SJSA1 (cell line): Measurements from ENCODE around the gene FSTL4. TPM values are rescaled to one million over a fixed set of nuclear protein-coding genes. Genes with fewer than 3 reads are reported as not detected.

Experiments used
- DNase-seq, 2 experiments: peaks; one replicate each; pipeline ENCODE4 v3.0.0-alpha.2; 2015 to 2020; ENCODE audit warnings: low spot score in 2 of 2, low read depth in 1 of 2
- H3K27ac ChIP-seq: fragments of 250-450 bp; sonication (Bioruptor Pico); 2 replicates; pipeline ENCODE4 v1.5.1; 2020; ENCODE audit warnings: mild to moderate bottlenecking, moderate library complexity
- H3K27me3 ChIP-seq: fragments of 250-450 bp; sonication (Bioruptor Pico); replicated peaks from 2 replicates; pipeline ENCODE4 v1.5.1; 2020; ENCODE audit warnings: mild to moderate bottlenecking, moderate library complexity
- H3K36me3 ChIP-seq: fragments of 250-450 bp; sonication (Bioruptor Pico); 2 replicates; pipeline ENCODE4 v1.5.1; 2020; ENCODE audit warnings: mild to moderate bottlenecking
- H3K4me1 ChIP-seq: fragments of 250-450 bp; sonication (Bioruptor Pico); replicated peaks from 2 replicates; pipeline ENCODE4 v1.6.1; 2021; ENCODE audit warnings: mild to moderate bottlenecking
- H3K4me3 ChIP-seq: fragments of 250-450 bp; sonication (Bioruptor Pico); 2 replicates; pipeline ENCODE4 v1.5.1; 2020; ENCODE audit warnings: mild to moderate bottlenecking
- H3K9me3 ChIP-seq: fragments of 250-450 bp; sonication (Bioruptor Pico); replicated peaks from 2 replicates; pipeline ENCODE4 v1.5.1; 2020; ENCODE audit warnings: mild to moderate bottlenecking
- total RNA-seq: library from RNA; depleted of rRNA; stranded (reverse); fragments of >200 nt; shearing (Covaris generic); gene quantifications from 2 replicates; pipeline ENCODE4 v1.2.3, GENCODE V29; 2014

FSTL4 gene
- total RNA-seq, 1 experiment from 2014 or later, result 2.1 TPM

DNA sequence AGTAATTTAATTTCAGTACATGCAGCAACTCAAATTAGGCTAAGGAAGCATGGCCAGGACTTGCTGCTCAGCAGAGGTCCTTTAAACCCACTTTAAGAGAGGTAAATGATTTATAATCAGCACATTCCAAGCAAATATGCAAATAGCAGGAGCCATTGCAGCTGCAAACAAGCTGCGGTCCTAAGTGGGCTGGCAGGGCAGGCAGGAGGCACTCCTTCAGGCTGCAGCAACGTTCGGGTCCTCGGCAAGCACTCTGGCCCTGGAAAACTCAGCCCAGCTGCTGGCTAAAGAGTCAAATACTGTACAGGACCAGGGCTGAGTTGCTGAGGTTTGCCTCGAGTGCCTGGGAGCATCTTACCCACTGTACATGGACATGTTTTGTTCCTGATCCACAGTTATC lies 126.9 kb downstream of the FSTL4 start:
- H3K27ac ChIP-seq, result no peak overlapping the region
- H3K4me3 ChIP-seq, result no peak overlapping the region
- H3K27me3 ChIP-seq, result peaks cover 20% of the 10 kb centered on the region
- no peaks in the 10 kb centered on the region for H3K36me3 ChIP-seq
- no peaks in the 10 kb centered on the region for H3K4me1 ChIP-seq
- H3K9me3 ChIP-seq, result no peaks in the 10 kb centered on the region
- DNase-seq, result no peak

DNA sequence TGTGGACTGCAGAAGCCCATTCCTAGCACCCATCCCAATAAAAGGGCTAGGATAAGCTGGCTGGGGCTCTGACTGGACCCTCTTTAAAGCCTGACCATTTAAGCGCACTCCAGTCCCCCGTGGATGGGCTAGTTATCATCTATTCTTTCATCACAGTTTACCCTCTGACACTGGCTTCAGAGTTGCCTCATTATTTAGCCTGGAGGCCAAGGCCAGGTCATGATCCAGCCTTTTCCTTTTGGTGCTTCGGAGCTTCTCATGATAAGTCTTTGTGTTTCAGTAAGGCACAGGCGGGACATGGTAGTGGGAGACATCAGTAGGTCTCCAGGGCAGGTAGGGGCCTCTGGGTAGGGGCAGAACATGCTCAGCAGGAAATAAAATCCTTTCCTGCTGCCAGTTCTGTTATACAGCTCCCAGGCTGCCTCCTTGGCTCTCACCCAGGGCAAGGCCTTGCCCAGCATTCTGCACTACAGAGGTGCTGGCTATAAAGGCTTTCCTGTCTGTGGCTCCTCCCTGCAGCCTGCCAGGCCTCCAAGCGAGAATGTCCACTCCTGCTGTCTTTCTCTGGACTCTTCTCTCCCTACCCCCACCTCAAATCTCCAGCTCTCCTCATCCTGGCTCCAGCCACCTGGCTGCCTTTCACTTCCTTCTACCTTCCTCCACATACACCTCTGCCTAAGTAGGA lies 128.8 kb downstream of the FSTL4 start:
- Histone ChIP-seq H3K27me3 (peaks cover 22% of the 10 kb centered on the region), H3K36me3 (no peaks in the 10 kb centered on the region), H3K4me1 (no peaks in the 10 kb centered on the region), H3K9me3 (no peaks in the 10 kb centered on the region), H3K4me3 (no peak overlapping the region), H3K27ac (no peak overlapping the region)
- no peak for DNase-seq

DNA sequence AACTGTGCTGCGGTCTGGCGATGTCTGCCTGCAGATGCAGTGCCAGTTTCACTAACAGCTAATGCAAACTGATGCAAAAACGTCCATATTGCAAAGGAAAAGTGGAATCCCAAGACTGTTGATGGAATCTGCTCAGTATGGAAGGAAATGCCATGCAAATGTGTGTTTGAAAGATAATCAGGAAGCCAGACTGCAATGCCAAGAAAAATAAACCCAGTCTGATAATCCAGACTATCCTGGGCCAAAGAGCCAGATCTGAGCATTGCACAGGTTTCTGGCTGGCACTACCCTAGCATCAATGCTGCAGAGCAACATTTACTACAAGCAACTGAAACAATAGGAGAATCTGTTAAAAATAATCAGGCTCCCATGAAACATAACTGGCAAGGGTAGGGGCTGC lies 130.3 kb downstream of the FSTL4 start:
- Histone ChIP-seq H3K27ac (no peak overlapping the region), H3K36me3 (no peaks in the 10 kb centered on the region), H3K27me3 (peaks cover 31% of the 10 kb centered on the region), H3K9me3 (no peaks in the 10 kb centered on the region), H3K4me3 (no peak overlapping the region), H3K4me1 (no peaks in the 10 kb centered on the region)
- no peak for DNase-seq

DNA sequence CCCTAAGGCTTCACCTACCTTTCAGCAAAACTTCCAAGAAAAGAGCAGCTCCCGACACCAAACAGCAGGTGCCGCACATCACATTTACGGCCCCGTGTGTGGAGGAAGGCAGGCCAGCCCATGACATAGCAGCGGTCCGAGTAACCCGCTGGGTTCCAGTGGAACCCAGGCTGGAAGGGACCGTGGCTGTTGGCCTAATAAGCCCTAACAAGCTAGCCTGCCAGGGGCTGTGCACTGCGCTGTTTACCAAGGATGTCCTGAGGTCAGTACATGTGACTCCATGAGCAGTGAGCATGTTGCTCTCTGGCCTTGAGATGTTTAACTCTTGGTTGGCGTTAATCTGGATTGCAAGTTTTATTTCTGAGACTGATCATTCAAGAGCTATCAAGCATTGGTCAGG lies 131.5 kb downstream of the FSTL4 start:
- Histone ChIP-seq H3K36me3 (no peaks in the 10 kb centered on the region), H3K4me3 (no peak overlapping the region), H3K27ac (no peak overlapping the region), H3K27me3 (peaks cover 32% of the 10 kb centered on the region), H3K9me3 (no peaks in the 10 kb centered on the region), H3K4me1 (no peaks in the 10 kb centered on the region)
- DNase-seq, result no peak

DNA sequence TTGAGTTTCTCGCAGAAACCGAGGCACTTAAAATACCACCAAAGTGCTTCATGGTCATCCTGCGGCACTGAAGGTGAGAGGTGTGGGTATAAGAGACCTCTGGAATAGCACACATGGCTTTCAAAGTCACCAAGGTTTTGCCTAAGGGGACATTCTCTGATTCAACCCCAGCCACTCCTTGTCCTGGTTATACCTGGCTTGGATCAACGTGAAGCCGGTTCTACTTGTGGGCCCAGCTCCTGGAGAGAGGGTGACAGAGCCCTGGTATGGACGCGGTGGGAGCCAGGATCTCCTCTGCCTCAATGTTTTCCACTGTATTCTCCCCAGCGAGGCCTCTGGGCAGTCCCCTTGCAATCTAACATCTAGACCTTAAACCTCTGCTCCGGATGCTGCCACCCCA lies 132.0 kb downstream of the FSTL4 start:
- no peaks in the 10 kb centered on the region for H3K4me1 ChIP-seq
- no peaks in the 10 kb centered on the region for H3K9me3 ChIP-seq
- no peak overlapping the region for H3K27ac ChIP-seq
- H3K36me3 ChIP-seq, result no peaks in the 10 kb centered on the region
- H3K27me3 ChIP-seq, result peaks cover 32% of the 10 kb centered on the region
- DNase-seq, result no peak
- H3K4me3 ChIP-seq, result no peak overlapping the region

DNA sequence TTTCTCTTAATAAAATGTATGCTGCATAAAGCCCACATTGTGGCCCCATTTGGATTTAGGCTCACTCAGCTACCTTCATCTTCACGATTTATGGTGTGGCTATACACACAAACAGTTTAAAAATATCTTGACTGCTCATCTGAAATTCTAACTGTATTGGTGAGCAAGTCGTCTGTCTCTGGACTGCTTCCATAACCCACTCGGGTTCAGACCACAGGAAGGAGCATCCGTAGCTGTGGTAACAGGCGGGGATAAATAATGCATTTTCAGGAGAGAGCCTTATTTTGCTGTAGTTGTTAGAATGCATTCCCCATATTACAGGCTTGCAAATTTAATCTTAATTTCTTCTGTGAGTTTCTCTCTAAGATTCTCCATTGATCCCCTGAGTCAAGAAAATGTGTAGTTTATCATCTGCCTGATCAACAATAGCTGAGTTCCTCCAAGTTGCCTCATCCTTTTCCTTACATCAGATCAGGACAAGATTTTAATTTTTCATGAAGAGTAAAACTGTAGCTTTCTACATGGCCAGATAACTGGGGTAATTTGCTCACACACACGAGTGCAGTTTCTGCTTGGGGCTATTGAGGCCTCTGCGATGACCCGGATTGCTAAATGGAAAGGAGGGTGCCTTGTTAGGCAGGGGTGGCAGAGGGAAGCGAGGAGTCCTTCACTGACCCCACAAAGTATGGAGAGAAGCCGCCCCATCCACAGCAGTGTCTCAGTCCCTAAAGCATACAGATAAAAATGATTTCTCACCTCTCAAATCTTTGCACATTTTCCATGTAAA lies 133.9 kb downstream of the FSTL4 start:
- H3K9me3 ChIP-seq, result no peaks in the 10 kb centered on the region
- peaks cover 29% of the 10 kb centered on the region for H3K27me3 ChIP-seq
- no peaks in the 10 kb centered on the region for H3K4me1 ChIP-seq
- no peak overlapping the region for H3K27ac ChIP-seq
- H3K4me3 ChIP-seq, result no peak overlapping the region
- H3K36me3 ChIP-seq, result no peaks in the 10 kb centered on the region
- DNase-seq, result no peak

DNA sequence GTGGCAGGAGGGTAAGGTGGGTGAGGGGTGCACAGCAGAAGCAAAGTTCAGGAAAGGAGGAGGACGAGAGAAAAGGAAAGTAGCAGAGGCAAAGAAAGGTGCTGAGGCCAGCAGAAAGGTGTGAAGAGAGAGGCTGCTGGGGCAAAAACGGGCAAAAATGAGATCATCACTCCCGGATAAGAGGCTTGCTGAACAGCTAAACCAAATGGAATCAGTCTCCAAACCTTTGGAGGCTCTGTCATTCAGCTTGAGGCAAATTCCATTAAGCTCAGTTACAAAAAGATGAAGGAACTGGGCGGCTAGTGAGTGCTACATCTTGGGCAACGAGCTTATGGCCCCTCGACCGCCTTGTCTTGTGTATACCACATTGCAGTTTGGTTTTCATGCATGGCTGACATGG lies 136.4 kb downstream of the FSTL4 start:
- no peak for DNase-seq
- peaks cover 38% of the 10 kb centered on the region for H3K27me3 ChIP-seq
- H3K27ac ChIP-seq, result no peak overlapping the region
- H3K4me1 ChIP-seq, result no peaks in the 10 kb centered on the region
- H3K4me3 ChIP-seq, result no peak overlapping the region
- no peaks in the 10 kb centered on the region for H3K9me3 ChIP-seq
- H3K36me3 ChIP-seq, result no peaks in the 10 kb centered on the region

DNA sequence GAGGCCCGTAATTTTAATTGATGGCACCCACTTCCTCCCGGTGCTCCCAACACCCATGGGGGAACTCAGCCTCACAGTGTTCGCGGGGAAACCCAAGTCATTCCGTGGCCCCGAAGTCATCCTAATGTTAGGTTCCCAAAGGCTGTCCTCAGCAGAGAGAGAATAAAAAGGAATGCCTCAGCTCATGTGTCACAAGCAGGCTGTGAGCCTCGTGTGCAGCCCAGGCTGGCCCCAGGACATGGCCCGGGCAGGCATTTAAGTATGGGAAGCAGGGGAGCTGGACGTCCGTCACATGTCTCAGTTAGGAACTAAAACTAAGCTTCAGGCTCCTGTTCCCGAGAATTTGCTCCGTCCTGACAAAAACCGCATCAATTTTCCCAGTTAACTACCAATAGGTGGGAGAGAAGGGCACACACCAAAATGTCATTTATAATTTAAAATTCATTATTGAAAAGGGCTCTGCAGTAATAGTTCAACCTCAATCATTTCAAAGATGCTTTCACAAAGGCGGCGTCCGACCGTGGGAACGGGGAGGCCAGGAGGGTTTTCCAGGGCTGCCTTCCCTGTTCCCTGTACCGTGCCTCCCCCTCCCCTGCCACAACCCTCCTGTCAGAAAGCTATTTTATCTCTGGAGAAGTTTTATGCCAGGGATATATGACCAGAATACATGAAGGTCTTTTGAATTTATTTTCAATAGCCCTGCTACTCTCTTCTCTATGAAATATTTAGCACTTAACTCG lies 137.3 kb downstream of the FSTL4 start:
- Histone ChIP-seq H3K27ac (no peak overlapping the region), H3K27me3 (peaks cover 36% of the 10 kb centered on the region), H3K36me3 (no peaks in the 10 kb centered on the region), H3K4me1 (no peaks in the 10 kb centered on the region), H3K9me3 (no peaks in the 10 kb centered on the region), H3K4me3 (no peak overlapping the region)
- no peak for DNase-seq

DNA sequence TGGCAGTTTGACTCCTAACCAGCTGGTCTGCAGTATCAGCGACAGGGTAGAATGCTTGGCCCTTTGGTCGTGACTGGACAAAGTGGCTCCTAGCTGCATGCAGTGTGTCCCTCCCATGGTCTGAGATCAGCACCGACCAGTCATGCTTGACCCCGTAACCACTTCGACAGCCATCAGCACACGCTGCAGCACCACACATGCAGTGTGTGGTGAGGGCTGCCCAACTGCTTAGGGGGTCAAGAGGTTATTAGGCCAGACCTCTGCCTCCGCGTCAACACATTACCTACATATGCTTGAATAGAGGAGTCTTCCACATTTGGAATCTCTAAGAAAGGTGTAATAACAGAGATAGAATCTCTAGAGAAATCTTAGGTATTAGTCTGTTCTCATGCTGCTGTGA lies 139.1 kb downstream of the FSTL4 start:
- peaks cover 30% of the 10 kb centered on the region for H3K27me3 ChIP-seq
- DNase-seq, result no peak
- H3K4me3 ChIP-seq, result no peak overlapping the region
- no peaks in the 10 kb centered on the region for H3K4me1 ChIP-seq
- H3K27ac ChIP-seq, result no peak overlapping the region
- H3K9me3 ChIP-seq, result no peaks in the 10 kb centered on the region
- no peaks in the 10 kb centered on the region for H3K36me3 ChIP-seq

DNA sequence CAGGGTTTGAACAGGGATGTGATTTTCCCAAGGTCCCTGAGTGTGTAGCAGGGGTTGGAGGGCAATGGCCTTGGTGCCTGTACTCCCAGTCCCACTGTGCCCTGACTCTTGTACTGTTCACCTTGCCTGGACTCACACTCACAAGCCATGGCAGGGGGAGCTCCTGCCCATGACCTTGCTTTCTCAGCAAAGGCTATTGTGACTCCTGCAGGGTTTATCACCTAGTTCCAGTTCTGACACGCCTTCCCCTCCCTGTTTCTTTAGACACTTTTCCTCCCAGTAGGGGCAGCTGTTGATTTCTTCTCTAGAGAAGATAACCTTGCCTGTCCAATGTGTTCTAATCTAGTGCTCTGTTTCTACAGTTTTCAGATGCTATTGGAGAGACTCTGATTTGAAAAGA lies 139.5 kb downstream of the FSTL4 start:
- H3K9me3 ChIP-seq, result no peaks in the 10 kb centered on the region
- H3K4me3 ChIP-seq, result no peak overlapping the region
- DNase-seq, result no peak
- peaks cover 26% of the 10 kb centered on the region for H3K27me3 ChIP-seq
- no peaks in the 10 kb centered on the region for H3K36me3 ChIP-seq
- no peak overlapping the region for H3K27ac ChIP-seq
- H3K4me1 ChIP-seq, result no peaks in the 10 kb centered on the region

DNA sequence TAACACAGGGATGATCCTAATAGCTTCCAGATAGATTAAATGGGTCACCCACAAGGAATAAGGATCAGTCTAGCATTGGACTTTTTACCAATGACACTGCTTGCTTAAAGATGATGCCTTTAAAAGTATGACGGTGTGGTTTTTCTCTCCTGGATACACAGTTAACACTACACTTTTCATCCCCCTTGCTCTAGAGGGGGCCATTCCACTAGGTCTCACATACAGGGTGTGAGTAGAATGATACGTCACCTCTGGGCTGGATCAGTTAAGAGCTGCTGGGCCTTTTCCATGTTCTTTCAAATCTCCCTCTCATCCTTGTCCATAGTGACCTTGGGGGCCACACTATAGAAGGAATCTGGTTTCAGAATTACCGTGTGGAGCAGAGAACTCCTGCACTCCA lies 140.6 kb downstream of the FSTL4 start:
- Histone ChIP-seq H3K36me3 (no peaks in the 10 kb centered on the region), H3K27ac (no peak overlapping the region), H3K27me3 (peaks cover 23% of the 10 kb centered on the region), H3K4me1 (no peaks in the 10 kb centered on the region), H3K4me3 (no peak overlapping the region), H3K9me3 (no peaks in the 10 kb centered on the region)
- DNase-seq, result no peak

DNA sequence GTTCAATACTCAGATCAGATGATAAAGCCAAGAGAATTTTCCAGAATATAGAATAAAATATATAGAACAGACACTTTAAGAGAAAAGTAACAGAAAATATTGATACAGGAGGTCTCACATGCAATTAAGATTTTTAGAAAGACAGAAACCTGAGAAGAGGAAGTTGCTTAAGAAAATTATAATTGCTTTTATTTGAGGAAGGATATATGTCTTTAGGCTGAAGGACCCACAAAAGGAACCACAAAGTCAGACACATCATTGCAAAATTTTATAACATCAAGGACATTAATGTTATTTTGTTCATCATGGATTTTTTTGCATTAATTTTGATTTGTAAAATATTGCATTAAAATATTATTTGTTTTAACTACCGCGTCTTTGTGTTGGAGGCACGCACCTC lies 141.5 kb downstream of the FSTL4 start:
- H3K27me3 ChIP-seq, result peaks cover 21% of the 10 kb centered on the region
- H3K36me3 ChIP-seq, result no peaks in the 10 kb centered on the region
- H3K9me3 ChIP-seq, result no peaks in the 10 kb centered on the region
- no peak overlapping the region for H3K27ac ChIP-seq
- no peak for DNase-seq
- H3K4me1 ChIP-seq, result no peaks in the 10 kb centered on the region
- no peak overlapping the region for H3K4me3 ChIP-seq

DNA sequence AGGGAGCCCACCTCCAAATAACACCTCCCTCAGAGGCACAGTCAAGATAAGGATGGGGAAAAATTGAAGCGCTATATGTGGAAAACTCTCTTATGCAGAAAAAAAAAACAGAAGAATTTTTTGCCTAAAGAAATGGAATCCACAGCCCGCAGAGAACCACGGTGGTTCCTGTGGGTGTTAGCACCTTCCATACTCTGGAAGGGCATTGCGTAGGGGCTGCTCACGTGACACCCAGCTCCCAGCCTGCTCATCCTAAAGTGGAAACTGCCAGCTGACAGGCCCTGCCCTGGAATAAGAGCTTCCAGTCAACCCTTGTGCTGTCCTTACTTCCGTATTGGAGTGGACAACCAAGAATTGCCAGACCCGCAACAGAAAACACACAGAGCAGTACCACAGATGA lies 142.5 kb downstream of the FSTL4 start:
- H3K4me3 ChIP-seq, result no peak overlapping the region
- H3K36me3 ChIP-seq, result no peaks in the 10 kb centered on the region
- H3K4me1 ChIP-seq, result no peaks in the 10 kb centered on the region
- no peaks in the 10 kb centered on the region for H3K9me3 ChIP-seq
- no peak overlapping the region for H3K27ac ChIP-seq
- H3K27me3 ChIP-seq, result peaks cover 16% of the 10 kb centered on the region
- no peak for DNase-seq

DNA sequence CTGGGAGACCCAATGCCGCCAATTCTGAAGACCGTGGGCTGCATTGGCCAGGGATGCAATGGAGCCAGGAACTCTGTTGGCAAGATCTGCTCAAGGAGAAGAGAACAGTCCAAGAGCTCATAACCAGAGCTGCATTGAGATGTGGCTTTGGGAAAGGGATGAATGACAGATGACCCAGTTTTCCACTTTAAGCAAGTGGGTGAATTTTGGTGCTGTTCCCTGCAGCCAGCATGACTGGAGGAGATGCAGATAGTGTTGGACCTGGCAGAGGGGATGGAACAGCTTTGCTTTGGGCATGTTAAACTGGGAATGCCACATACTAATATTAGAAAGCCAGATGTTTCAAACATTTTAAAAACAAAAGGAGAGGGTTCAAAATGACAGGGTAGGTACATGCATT lies 143.1 kb downstream of the FSTL4 start:
- H3K27ac ChIP-seq, result no peak overlapping the region
- H3K9me3 ChIP-seq, result no peaks in the 10 kb centered on the region
- no peak overlapping the region for H3K4me3 ChIP-seq
- no peak for DNase-seq
- no peaks in the 10 kb centered on the region for H3K36me3 ChIP-seq
- H3K27me3 ChIP-seq, result peaks cover 13% of the 10 kb centered on the region
- no peaks in the 10 kb centered on the region for H3K4me1 ChIP-seq
